DOHH2 (cell line): ENCODE measurements around the gene DEDD.
A peak's percentile ranks its signal among the peaks of the same experiment; 100 is the strongest.

Experiments used
- CTCF ChIP-seq: fragments of 200-600 bp; sonication (generic); IDR thresholded peaks from one replicate; pipeline ENCODE4 v1.5.1; 2014; ENCODE audit warnings: antibody characterized with exemption, mild to moderate bottlenecking, low read depth, low read length; ENCODE audit not compliant: poor library complexity, severe bottlenecking
- EZH2phosphoT487 ChIP-seq: fragments of 200-600 bp; sonication (generic); IDR thresholded peaks from 2 replicates; pipeline ENCODE4 v1.6.1; 2017; ENCODE audit warnings: borderline replicate concordance, mild to moderate bottlenecking, antibody characterized with exemption, low read length, moderate library complexity, mixed read lengths

DNA sequence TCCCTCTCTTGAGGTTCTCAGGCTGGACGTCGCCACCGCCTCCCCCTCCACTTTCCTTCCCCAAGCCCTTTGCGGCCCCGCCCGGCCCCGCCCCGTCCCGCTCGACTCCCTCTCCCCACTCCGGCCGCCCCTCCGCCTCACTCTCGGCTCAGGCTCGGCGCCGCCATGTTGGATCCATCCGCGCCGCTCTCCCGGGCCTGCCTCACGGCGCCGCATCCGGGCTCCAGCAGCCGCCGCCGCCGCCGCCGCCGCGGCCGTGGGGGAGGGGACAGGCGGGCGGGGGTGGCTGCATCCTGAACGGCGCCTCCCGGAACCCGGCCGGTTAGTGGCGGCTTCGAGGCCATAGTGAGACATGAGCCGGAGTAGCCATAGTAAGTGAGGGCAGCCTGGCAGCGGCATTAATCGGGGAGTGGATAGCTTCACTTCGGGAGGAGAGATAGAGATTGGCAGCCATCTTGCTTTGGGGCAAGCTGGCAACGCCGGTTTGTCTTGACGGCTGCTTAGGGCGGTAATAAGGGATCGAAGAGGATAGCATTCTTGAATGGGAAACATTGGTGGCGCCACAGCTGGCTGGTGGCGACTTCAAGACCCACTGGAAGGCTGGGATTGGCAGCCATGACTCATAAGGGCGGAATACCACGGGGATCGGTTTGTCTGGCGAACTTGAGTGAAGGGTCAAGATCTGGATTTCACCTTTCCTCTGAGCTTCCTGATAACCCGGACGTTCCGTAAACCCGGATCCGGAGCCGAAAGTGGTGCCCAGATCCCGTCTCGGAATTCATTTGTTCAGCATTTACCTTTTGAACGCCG lies at the start of gene DEDD:
- TF ChIP-seq EZH2phosphoT487: no peak
- TF ChIP-seq CTCF: peak; percentile 31
